Testis (tissue), 2 donors: ENCODE results near the gene ME2.

Source experiments
- CTCF ChIP-seq, 3 experiments: fragments of 450-650 bp in 2 of 3; fragments of 200-600 bp in 1 of 3; sonication (generic) in 1 of 3; IDR thresholded peaks; one replicate each; pipeline ENCODE4 v1.5.1; 2016 to 2019; ENCODE audit warnings: antibody characterized with exemption in 3 of 3, mild to moderate bottlenecking in 2 of 3, moderate library complexity in 1 of 3
- POLR2A ChIP-seq: fragments of 450-650 bp; IDR thresholded peaks from one replicate; pipeline ENCODE4 v1.6.1; 2017; ENCODE audit warnings: antibody characterized with exemption, mild to moderate bottlenecking, moderate library complexity

- TF ChIP-seq CTCF (IDR thresholded peaks at IDR 0.05): no peak
- no peak for TF ChIP-seq POLR2A
These were observed 103.9 kb downstream of the ME2 start for GRCh38 chr18:50982802-50983179.
